ENCODE data around the gene UNC5CL. TPM values are rescaled to one million over a fixed set of nuclear protein-coding genes. Genes with fewer than 3 reads are reported as not detected.

Gene UNC5CL
- polyA plus RNA-seq, 1 donor (not counting 4 experiments of a cell fraction or from before 2014, with no cell fraction given) = 0.34 TPM

- no peaks in the 10 kb centered on the region for H3K27me3 ChIP-seq (ENCODE audit: control insufficient read depth, extremely low read depth, insufficient read depth, low read length)
- H3K4me2 ChIP-seq (ENCODE audit: control insufficient read depth, extremely low read depth, insufficient read depth, low read depth, low read length) = no peak overlapping the region
- H4K20me1 ChIP-seq (ENCODE audit: control insufficient read depth, extremely low read depth, insufficient read depth, low read length) = no peaks in the 10 kb centered on the region
- no peaks in the 10 kb centered on the region for H3K9me1 ChIP-seq (ENCODE audit: control insufficient read depth, extremely low read depth, insufficient read depth, low read length)
- FAIRE-seq (no peak), DNase-seq (ENCODE audit: low read depth, low spot score) (no peak)
- no peak overlapping the region for H3K4me3 ChIP-seq (ENCODE audit: control insufficient read depth in 2 of 3, extremely low read depth in 1 of 3, insufficient read depth in 2 of 3, low read depth in 1 of 3, low read length in 3 of 3)
- peaks cover 16 to 17% of the 10 kb centered on the region in 2 experiments for H3K36me3 ChIP-seq (ENCODE audit: control insufficient read depth in 2 of 2, extremely low read depth in 1 of 2, insufficient read depth in 2 of 2, low read length in 2 of 2)
- dilution Hi-C loops (cut with MboI; ENCODE audit: extremely low pct_ligation_motif_present, low sequenced_read_pairs) = loop anchor here (25.0 kb wide), 1 partner anchor 107 kb away; no protein-coding TSS in a partner anchor
- TF ChIP-seq, protein P1, sequence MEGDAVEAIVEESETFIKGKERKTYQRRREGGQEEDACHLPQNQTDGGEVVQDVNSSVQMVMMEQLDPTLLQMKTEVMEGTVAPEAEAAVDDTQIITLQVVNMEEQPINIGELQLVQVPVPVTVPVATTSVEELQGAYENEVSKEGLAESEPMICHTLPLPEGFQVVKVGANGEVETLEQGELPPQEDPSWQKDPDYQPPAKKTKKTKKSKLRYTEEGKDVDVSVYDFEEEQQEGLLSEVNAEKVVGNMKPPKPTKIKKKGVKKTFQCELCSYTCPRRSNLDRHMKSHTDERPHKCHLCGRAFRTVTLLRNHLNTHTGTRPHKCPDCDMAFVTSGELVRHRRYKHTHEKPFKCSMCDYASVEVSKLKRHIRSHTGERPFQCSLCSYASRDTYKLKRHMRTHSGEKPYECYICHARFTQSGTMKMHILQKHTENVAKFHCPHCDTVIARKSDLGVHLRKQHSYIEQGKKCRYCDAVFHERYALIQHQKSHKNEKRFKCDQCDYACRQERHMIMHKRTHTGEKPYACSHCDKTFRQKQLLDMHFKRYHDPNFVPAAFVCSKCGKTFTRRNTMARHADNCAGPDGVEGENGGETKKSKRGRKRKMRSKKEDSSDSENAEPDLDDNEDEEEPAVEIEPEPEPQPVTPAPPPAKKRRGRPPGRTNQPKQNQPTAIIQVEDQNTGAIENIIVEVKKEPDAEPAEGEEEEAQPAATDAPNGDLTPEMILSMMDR (optimal IDR thresholded peaks at IDR 0.05 in 1 of 3, IDR thresholded peaks at IDR 0.05 in 1 of 3, conservative IDR thresholded peaks at IDR 0.05 in 1 of 3; ENCODE audit: extremely low read depth in 1 of 3, insufficient read depth in 2 of 3, low read length in 3 of 3) = no peak
- TF ChIP-seq EZH2 (IDR thresholded peaks at IDR 0.05; ENCODE audit: low read length) = no peak
- peaks cover 6% of the 10 kb centered on the region for H3K4me1 ChIP-seq (ENCODE audit: control insufficient read depth, extremely low read depth, insufficient read depth, low read length)
- H2AFZ ChIP-seq (ENCODE audit: control insufficient read depth, low read length) = no peak overlapping the region
- H3K9me3 ChIP-seq (ENCODE audit: control insufficient read depth, low read depth, low read length) = no peaks in the 10 kb centered on the region
- peaks cover 53% of the 10 kb centered on the region for H3K79me2 ChIP-seq (ENCODE audit: control insufficient read depth, insufficient read depth, low read length)
- H3K27ac ChIP-seq (ENCODE audit: control insufficient read depth, insufficient read depth, low read length) = no peak overlapping the region
- H3K9ac ChIP-seq (ENCODE audit: control insufficient read depth, extremely low read depth, insufficient read depth, low read length) = no peak overlapping the region
Observed at GRCh38 chr6:41080621-41081020, 41.6 kb upstream of the UNC5CL start.

DNA sequence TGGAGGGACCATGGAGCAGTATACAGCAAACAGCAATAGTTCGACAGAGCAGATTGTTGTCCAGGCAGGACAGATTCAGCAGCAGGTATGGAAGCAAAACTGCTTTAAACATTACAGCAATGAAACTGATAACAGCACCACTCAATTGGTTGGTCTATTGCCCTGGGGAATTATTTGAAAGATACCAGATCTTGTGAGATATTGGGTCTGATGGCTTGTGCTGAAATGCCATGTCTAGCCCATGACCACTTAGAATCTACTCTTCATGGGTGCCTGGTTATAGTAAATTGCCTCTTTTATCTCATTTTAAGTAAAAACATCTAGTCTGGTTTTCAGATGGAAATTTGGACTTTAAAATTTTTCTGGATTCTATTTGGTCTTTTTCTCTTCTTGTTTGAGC is 40.1 kb upstream of the UNC5CL start:
- no peak overlapping the region for H2AFZ ChIP-seq (ENCODE audit: control insufficient read depth, low read length)
- no peaks in the 10 kb centered on the region for H4K20me1 ChIP-seq (ENCODE audit: control insufficient read depth, extremely low read depth, insufficient read depth, low read length)
- H3K36me3 ChIP-seq (ENCODE audit: control insufficient read depth in 2 of 2, extremely low read depth in 1 of 2, insufficient read depth in 2 of 2, low read length in 2 of 2) = peaks cover 14 to 17% of the 10 kb centered on the region in 2 experiments
- H3K4me3 ChIP-seq (ENCODE audit: control insufficient read depth in 2 of 3, extremely low read depth in 1 of 3, insufficient read depth in 2 of 3, low read depth in 1 of 3, low read length in 3 of 3) = no peak overlapping the region
- dilution Hi-C loops (cut with MboI; ENCODE audit: extremely low pct_ligation_motif_present, low sequenced_read_pairs) = loop anchor here (25.0 kb wide), 1 partner anchor 108 kb away; no protein-coding TSS in a partner anchor
- FAIRE-seq = peak; percentile 9
- H3K4me2 ChIP-seq (ENCODE audit: control insufficient read depth, extremely low read depth, insufficient read depth, low read depth, low read length) = no peak overlapping the region
- no peaks in the 10 kb centered on the region for H3K9me1 ChIP-seq (ENCODE audit: control insufficient read depth, extremely low read depth, insufficient read depth, low read length)
- no peak overlapping the region for H3K9ac ChIP-seq (ENCODE audit: control insufficient read depth, extremely low read depth, insufficient read depth, low read length)
- DNase-seq (ENCODE audit: low read depth, low spot score) = no peak
- peaks cover 69% of the 10 kb centered on the region for H3K79me2 ChIP-seq (ENCODE audit: control insufficient read depth, insufficient read depth, low read length)
- H3K27ac ChIP-seq (ENCODE audit: control insufficient read depth, insufficient read depth, low read length) = no peak overlapping the region
- no peaks in the 10 kb centered on the region for H3K9me3 ChIP-seq (ENCODE audit: control insufficient read depth, low read depth, low read length)
- H3K4me1 ChIP-seq (ENCODE audit: control insufficient read depth, extremely low read depth, insufficient read depth, low read length) = peaks cover 11% of the 10 kb centered on the region
- H3K27me3 ChIP-seq (ENCODE audit: control insufficient read depth, extremely low read depth, insufficient read depth, low read length) = no peaks in the 10 kb centered on the region
- TF ChIP-seq, protein P1 (optimal IDR thresholded peaks at IDR 0.05 in 1 of 3, IDR thresholded peaks at IDR 0.05 in 1 of 3, conservative IDR thresholded peaks at IDR 0.05 in 1 of 3; ENCODE audit: extremely low read depth in 1 of 3, insufficient read depth in 2 of 3, low read length in 3 of 3) = no peak
- no peak for TF ChIP-seq EZH2 (IDR thresholded peaks at IDR 0.05; ENCODE audit: low read length)

Data from keratinocyte (primary cell).